Measurements from ENCODE around the gene SNX3.

Gene SNX3

DNA sequence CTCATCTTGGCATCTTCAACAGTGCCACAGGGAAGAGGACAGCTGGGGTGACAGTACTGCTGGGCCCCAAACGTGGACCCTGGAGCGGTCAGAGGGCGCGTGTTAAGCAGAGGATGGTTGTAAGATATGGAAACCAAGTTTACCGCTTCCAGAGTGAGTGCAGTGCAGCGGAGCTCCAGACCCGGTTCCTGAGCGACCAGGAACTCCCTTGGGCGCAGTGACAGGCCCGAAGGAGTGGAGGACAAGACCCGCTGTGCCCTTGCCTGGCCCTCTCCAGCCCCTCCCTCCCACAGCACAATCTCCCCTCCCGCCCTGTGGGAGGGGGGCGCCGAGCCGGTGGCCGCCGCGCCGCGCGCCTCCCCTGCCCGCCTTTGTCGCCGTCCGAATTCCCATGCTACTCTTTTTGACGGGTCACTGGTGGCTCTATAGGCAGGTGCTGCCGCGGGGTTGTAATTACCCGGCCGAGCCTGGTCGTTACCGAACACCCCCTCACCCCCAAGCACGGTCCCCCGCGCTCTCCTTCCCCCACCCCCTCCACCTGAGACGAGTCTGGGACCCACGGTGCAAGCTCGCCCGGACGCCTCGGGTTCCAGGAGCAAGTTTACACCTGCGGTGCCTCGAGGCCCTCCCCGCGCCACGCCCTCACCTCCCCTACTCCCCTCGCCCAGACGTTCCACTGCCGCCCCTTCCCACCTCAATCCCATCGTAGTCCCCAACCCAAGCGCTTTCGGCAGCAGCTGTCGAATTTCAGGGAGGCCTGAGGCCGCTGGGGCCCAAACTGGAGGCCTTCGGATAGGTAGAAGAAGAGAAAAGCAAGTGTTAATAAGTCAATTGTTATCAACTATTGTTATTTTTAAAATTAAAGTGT lies 91.1 kb downstream of the SNX3 start:
- DNase-seq, result no peak

DNA sequence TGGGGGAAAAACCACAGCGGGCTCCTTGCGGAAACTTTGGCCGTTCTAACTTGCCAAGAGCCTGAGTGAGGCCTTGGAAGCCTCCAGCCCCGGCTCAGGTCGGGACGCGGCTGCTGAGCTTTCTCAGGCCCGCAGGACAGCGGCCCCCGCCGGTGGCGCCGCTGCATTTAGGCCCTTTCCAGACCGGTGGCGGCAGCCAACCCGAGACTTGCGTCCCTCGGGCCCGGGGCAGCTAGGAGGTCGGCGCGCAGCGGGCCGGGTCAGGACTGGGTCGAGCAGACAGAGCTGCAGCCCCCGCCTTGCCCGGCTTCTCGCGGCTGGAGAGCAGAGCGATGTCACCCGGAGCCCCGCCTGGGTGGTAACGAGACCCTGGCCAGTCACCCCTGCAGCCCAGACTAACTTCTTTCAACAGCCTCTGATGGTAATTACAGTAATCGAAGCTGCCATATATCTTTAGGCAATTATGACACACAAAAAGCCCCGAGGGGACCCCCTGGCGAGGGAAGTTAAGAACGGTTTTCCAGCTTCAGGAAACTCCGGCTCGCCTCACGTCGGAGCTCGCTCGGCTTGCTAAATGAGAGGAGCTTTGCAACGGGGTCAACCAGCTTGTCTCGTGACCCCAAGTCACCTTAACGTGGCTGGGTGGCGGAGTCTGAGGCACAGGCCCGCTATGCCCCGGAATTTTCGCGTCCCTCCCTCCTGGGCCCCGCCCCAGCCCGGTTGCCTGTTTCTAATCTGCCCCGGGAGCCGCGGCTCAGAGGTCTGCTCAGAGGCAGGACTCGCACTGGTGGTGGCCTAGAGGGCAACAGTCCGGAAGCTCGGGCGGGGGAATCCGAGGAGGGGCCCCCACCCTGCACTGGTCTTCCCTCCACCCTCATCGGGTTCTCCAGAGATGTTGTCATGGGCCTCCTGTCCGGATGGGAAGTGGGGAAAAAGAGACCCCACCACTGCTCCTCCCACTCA lies 92.1 kb downstream of the SNX3 start:
- no peak for DNase-seq

DNA sequence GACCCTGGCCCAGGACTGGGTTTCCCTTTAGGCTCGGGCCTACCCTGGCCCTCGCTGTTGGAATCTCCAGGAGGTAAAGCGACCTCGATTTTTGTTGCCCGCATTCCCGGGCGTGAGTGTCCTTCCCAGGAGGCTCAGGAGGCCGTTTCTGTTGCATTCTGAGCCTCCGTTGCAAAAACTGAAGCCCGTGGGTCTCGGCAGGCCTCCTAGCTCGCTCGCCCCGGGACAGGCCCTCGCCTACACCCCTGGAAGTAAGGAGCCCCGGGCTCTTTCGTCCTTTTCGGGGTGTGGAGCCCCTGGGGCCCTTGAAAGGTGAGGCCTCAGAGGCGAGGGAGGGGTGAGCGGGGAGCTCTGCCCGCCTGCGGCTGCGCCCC lies 92.8 kb downstream of the SNX3 start:
- no peak for DNase-seq

DNA sequence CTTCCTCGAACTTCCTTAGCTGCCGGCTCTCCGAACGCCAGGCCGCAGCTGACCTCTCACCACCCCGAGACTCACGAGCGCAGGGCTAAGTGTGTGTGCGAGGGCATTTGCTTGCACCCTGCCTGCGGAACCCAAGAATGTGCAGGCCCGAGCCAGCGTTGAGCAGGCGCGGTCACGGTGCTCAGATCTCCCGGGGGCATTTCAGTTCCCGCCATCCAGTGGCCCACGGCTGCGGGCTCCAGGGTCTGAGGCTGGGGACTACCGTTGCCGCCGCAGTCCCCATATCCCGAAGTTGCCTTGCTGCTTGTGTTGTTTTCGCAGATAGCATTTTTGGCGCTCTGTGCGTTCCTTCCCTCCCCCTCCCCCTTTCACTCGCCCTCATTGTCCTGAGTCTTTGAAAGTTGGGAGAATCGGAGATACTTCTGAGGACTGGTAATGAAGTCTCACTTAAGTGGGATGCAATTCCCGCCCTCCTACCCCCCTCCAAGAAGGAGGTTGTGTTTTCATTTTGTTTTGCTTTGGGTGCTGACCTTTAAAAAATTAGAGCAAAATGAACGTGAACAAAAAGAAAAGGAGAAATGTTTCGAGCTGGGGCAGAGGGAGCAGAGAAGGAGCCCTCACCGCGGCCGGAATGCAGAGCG lies 93.3 kb downstream of the SNX3 start:
- no peak for DNase-seq

DNA sequence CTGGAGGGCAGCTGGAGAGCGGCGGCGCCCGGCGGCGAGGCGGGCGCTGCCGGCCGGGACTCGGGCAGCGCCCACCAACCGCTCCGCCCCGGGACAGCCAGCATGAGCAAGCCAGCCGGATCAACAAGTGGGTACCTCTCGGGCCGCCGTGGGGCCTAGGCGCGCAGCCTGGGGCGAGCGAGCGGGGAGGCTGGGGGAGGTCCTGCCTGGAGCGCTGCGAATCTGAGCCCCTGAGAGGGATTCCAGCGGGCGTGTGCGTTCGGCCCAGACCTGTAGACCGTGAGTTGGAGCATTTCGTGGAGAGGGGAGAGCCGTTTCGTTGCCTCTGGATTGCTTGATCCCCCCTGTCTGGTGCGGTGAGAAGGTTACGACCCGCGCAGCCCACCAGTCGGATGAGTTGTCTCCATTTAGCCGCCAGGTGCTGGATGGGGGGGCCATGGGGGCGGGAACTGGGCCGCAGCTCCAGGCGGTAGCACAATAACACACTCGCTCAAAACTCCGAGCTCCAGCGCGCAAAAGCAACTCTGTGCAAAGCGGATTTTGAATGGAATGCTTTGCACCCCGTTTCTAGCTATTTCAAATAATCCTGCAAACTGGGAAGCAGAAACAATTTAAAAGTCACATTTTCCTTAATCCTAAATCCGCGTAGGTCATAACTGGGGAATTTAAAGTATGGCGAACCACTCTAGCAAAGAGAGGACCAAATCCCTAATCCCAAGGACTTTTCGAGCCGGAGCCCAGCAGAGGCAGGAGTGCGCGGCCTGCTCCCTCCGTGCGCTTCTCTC lies 94.0 kb downstream of the SNX3 start:
- DNase-seq, result no peak

DNA sequence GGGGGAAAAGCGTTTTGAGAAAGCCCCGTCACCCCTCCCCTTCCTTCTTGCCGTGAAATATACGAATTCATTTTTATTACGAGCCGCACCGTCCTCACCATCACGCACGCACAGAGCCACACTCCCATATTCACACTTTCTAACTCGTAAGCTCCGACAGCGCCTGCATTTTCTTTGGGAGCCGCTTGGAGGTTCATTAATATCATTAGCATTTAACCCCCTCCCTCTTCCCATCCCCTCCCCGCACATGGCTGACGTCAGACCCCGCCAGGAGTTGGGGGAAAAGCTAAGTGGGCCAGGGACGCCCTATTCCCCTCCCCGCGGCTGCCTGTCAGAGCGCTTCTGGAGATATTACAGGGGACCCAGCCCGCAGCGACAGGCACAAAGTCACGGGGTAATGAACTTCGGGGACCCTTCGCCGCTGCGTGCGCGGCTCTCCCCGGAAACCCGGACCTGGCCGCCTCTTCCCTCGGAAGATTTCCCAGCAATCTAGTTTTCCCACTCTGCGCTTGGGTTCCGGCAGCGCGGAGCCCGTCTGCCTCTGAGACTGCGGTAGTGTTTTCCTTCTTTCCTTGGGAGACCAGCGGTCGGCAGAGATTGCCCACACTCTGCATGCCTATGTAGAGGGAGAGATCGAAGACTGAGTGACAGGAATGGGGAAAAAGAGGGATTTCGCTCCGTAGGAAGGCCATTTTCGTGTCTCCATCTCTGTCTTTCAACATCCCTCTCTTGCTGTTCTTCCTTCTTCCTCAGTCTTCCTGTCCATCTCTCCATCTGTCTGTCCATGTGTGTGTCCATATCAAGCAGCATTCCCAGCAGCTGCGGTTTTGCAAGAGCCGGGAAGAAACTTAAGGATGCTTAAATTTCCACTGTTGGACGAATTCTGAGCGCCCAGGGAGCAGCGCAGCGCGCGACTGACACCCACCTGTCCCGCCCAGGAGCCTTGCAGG lies 94.9 kb downstream of the SNX3 start, which contains the start of gene NR2E1:
Gene NR2E1, plus strand, starts transcription at position 309 of the 950 bp plus-strand sequence. CDS start 744 bp downstream, outside the sequence.
- no peak for DNase-seq

DNA sequence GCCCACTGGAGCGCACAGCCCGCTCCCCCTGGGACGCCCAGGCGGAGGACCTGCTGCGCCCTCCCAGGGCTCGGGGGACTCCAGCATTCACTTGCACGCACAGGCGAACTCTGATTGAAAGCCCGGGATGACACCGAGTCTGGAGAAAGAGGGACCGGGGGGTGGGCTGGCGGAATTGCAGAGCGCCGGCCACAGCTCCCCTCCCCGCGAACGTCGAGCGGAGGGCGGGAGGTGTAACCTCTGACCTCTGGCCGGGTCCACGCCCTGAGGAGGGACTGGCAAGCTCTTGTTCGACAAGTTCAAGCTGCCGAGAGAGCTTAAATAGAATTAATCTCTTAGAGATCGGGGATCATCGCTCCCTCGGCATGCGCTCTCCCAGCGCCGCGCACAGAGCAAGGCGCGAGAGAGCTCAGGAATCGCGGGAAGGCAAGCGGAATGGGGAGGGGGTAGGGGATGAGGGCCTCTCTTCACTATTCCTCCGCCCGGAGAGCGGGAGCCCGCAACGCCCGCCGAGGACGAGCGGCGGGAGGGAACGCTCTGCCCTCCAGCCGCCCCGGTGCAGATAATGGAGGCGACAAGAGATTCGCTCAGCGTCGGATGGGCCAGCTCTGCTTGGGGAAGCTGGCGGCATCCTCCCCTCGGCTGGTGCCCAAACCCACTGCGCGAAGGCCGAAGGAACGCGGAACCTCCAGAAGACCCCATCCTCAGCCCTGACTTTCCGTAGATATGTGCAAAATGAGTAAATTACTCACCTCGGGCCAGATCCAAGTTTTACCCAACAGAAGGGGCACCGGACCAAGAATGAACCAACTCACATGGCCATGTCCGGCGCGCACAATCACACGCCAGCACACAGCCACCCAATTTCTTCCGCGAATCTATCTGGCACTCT lies 95.8 kb downstream of the SNX3 start:
- DNase-seq, result no peak

DNA sequence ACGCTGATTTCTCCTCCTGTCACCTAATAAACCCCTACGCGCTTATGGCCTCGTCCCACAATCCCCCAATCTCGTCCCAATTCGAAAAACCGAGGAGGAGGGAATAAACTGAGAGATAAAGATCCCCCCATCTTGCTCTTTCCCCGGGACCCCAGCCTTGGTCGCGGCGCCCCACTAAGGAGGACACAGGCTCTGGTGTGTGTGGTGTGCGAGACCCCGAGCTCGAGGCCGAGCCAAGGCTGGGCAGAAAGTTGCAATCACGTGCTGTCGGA lies 96.4 kb downstream of the SNX3 start:
- no peak for DNase-seq

DNA sequence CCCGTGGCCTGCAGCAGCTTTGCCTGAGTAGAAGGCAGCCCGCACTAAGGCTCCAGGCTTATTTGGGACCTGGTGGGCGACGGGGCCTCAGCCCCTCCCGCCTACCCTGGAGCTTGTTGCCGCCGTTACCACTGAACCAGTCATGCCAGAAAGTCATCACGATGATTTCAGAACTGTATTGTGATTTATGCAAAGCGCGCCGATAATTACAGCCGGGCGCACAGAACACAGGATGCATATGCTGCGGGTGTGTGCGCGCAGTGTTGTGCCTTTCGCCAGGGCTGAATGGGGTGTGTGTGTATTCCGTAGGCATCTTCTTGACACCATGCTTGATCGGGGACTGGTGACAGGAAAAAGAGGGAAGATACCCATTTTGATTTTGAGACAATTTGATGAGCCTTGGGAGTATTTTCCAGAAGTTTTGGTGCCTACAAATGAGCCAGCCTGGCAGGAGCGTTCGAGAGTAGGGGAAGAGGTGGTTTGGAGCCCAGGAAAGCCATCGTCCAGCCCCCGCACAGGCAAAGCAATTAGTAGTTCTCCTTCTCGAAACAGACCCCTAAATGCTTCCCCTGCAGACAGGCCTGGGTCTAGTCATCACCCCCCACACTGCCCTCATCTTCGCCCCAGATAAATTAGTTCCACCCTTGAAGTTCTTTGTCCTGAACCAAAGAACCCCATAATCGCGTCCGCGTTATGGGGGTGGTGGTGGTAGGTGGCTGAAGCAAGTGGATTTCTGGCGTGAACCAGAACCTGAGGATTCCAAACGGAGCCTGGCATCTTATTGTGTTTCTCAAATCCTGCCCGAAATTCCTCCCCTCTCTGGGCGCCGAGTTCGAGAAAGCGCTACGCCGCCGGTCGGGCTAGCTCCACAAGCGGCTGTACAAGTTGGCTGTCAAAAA lies 96.9 kb downstream of the SNX3 start:
- DNase-seq, result no peak

DNA sequence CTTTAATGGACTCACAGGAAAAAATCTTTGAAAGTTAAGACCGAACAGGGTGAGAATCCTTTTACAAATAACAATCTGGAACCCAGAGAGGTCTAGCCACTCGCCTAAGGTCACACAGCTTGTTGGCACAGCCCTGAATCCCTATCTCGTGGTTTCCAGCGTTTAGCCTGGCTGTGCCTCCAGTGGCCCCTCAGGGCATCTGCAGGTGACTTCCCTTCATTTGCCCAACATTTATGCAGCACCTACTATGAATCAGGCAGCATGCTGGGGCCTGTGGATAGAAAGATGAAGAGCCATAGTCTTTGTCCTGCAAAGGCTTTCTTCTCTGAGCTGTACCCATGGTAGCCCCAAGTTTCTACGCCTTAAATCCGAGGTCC lies 97.6 kb downstream of the SNX3 start:
- no peak for DNase-seq

DNA sequence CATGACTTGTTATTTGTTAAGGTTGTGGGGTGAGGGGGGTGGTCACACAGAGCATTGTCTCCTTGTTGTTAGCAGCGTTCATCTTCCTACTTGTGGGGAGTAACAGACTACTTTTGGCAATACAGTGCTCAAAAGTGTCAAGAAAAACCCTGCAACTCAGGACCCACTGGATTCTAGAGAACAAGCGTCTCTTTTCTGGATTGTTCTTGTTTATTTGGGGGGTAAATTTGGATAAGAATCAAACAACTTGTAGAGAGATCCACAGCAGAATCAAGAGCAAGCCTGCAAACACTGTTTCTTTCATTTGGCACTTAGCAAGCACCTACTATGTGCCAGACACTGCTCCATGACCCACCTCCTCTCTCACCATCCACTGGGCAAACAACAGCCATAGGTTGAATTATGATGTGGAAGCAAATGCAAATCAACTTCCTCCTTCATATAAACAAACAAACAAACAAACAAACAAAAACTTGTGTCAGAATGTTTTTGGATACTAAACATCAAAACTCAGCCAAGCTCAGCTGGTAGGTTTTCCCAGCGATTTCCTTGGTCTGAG lies 99.0 kb downstream of the SNX3 start:
- DNase-seq, result no peak
